Naive thymus-derived CD8-positive, alpha-beta T cell (primary cell): Measurements from ENCODE around the gene MMP2. TPM values are rescaled to one million over a fixed set of nuclear protein-coding genes. Genes with fewer than 3 reads are reported as not detected.

Experiments
- ATAC-seq, 2 donors: fragments of 150-1000 bp; cut with Tn5 transposase in 1 of 2; sonication (Bioruptor Pico), chemical (Tn5 transposase) in 1 of 2; 1 replicate in 1 of 2; 2 replicates in 1 of 2; pipeline ENCODE4 v1.10.0; 2021; ENCODE audit warnings: mild to moderate bottlenecking in 2 of 2, moderate library complexity in 2 of 2
- POLR2A ChIA-PET: fragments of 350-600 bp; sonication (Branson Sonifier 250); formaldehyde crosslinking; loops from one replicate; lab custom pipeline; 2021; ENCODE audit warnings: antibody characterized with exemption; lab: Charles Lee
- DNase-seq, 10 donors: peaks; one replicate each; pipeline versions ENCODE4 v3.0.0 to v3.0.0-alpha.2; 2020 to 2022
- H3K27ac Mint-ChIP-seq, 10 donors: one replicate each; pipeline ENCODE4 v1.8.0; 2020 to 2022; ENCODE audit warnings: mild to moderate bottlenecking in 10 of 10, mixed read lengths in 10 of 10, moderate library complexity in 4 of 10, inconsistent platforms in 1 of 10
- H3K27me3 Mint-ChIP-seq, 5 donors: one replicate each; pipeline ENCODE4 v1.8.0; 2021 to 2022; ENCODE audit warnings: mixed read lengths in 5 of 5
- H3K36me3 Mint-ChIP-seq, 3 donors: one replicate each; pipeline ENCODE4 v1.8.0; 2020 to 2022; ENCODE audit warnings: mixed read lengths in 3 of 3, mild to moderate bottlenecking in 2 of 3, inconsistent platforms in 1 of 3
- H3K4me1 Mint-ChIP-seq, 4 donors: one replicate each; pipeline ENCODE4 v1.8.0; 2021 to 2022; ENCODE audit warnings: mixed read lengths in 4 of 4
- H3K4me3 Mint-ChIP-seq, 10 donors: one replicate each; pipeline ENCODE4 v1.8.0; 2020 to 2022; ENCODE audit warnings: mild to moderate bottlenecking in 10 of 10, mixed read lengths in 10 of 10, moderate library complexity in 6 of 10, inconsistent platforms in 1 of 10
- H3K9me3 Mint-ChIP-seq, 9 donors: one replicate each; pipeline ENCODE4 v1.8.0; 2020 to 2022; ENCODE audit warnings: mixed read lengths in 9 of 9, mild to moderate bottlenecking in 3 of 9, inconsistent platforms in 1 of 9, moderate library complexity in 1 of 9
- polyA plus RNA-seq, 3 donors: library from polyadenylated mRNA; unstranded; fragments of 300-500 nt; fragmentation: Illumina TruSeq; gene quantifications; one replicate each; pipeline ENCODE4 v1.2.3, GENCODE V29; 2021
- total RNA-seq, 8 experiments: library from RNA in 2 of 8; stranded (reverse) in 2 of 8; gene quantifications; one replicate each; pipeline ENCODE4 v1.2.3 and lab custom pipeline; 2021 to 2026

MMP2 gene
- total and polyA plus RNA-seq, 5 experiments from 2014 or later: 0.36 TPM; not detected in 4

- DNase-seq: no peak
- Mint-ChIP-seq H3K4me1 (no peaks in the 10 kb centered on the region), H3K27ac (no peak overlapping the region), H3K36me3 (no peaks in the 10 kb centered on the region), H3K9me3 (no peaks in the 10 kb centered on the region), H3K27me3 (peaks cover 0 to 2% (median 0%) of the 10 kb centered on the region in 5 donors), H3K4me3 (no peak overlapping the region)
- POLR2A ChIA-PET: no interaction called here
- no peak for ATAC-seq
Measured at GRCh38 chr16:55543472-55543871, 64.5 kb downstream of the MMP2 start.

DNA sequence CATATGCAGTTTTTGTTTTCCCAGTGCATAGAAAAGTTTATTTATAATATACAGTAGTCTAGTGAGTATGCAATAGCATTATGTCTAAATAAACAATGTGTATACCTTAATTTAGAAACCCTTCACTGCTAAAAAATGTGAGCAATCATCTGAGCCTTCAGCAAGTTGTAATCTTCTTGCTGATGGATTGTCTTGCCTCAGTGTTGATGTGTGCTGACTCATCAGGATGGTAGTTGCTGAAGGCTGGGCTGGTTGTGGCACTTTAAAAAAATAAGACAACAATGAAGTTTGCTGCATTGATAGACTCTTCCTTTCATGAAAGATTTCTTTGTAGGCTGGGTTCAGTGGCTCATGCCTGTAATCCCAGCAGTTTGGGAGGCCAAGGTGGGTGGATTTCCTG is 73.6 kb downstream of the MMP2 start:
- H3K4me3 Mint-ChIP-seq: no peak overlapping the region
- ATAC-seq: no peak

DNA sequence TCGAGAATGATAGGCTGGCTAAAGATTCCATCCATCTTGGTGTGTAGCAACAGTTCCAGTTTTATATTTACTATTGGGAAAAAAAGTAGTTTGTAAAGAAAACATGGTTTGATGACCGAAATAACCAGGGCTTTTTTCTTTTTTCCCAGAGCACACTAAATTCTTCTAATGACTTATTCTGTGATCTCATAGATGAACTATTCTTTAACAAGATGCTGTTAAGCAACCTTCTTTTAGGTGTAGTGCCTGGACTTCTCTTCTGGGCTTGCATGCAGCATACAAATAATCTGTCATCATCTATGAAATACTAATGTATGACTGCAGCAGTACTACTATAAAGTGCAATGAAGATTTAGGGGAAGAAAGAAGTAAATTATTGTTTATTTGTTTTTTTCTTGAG is 76.4 kb downstream of the MMP2 start:
- POLR2A ChIA-PET: no interaction called here

More for the DNA sequence above, 73.6 kb downstream of the MMP2 start:
- Mint-ChIP-seq H3K27ac (no peak overlapping the region), H3K27me3 (peaks cover 0 to 11% (median 3%) of the 10 kb centered on the region in 5 donors), H3K9me3 (peaks cover 0 to 6% (median 0%) of the 10 kb centered on the region in 9 donors), H3K36me3 (no peaks in the 10 kb centered on the region), H3K4me1 (no peaks in the 10 kb centered on the region)
- DNase-seq: no peak
- POLR2A ChIA-PET: no interaction called here

More for the DNA sequence above, 76.4 kb downstream of the MMP2 start:
- DNase-seq (no peak), ATAC-seq (no peak)
- H3K27ac Mint-ChIP-seq: no peak overlapping the region
- no peaks in the 10 kb centered on the region for H3K36me3 Mint-ChIP-seq
- H3K9me3 Mint-ChIP-seq: peaks cover 0 to 6% (median 0%) of the 10 kb centered on the region in 9 donors
- H3K4me3 Mint-ChIP-seq: no peak overlapping the region
- no peaks in the 10 kb centered on the region for H3K4me1 Mint-ChIP-seq
- peaks cover 0 to 12% (median 3%) of the 10 kb centered on the region in 5 donors for H3K27me3 Mint-ChIP-seq

Other genes starting within 250 kb of the MMP2 start
- not detected for gene IRX6, start 155.0 kb upstream of the MMP2 start, total RNA-seq
- not detected for gene IRX6, start 155.0 kb upstream of the MMP2 start, polyA plus RNA-seq
- under 1 TPM in 1 of 2 experiments, not detected in 1; 0.70 TPM for gene LPCAT2, start 29.9 kb downstream of the MMP2 start, total RNA-seq
- not detected for gene LPCAT2, start 29.9 kb downstream of the MMP2 start, polyA plus RNA-seq
- not detected for gene CAPNS2, start 87.5 kb downstream of the MMP2 start, total RNA-seq
- gene CAPNS2, start 87.5 kb downstream of the MMP2 start, polyA plus RNA-seq: not detected
- gene SLC6A2, start 176.8 kb downstream of the MMP2 start, total RNA-seq: not detected
- gene SLC6A2, start 176.8 kb downstream of the MMP2 start, polyA plus RNA-seq: not detected